Cardiac muscle cell (in vitro differentiated cells and primary cell): ENCODE data around the gene DEPDC5. TPM values are rescaled to one million over a fixed set of nuclear protein-coding genes. Genes with fewer than 3 reads are reported as not detected.

Source experiments
- DNase-seq, 2 donors: peaks; one replicate each; pipeline versions ENCODE4 v3.0.0 to v3.0.0-alpha.2; 2010 to 2017; ENCODE audit warnings: low read depth in 1 of 2, low spot score in 1 of 2
- H3K27ac ChIP-seq: fragments of 200-600 bp; sonication (generic); 2 replicates; pipeline ENCODE4 v1.5.1; 2016
- H3K27me3 ChIP-seq: fragments of 200-600 bp; sonication (generic); 2 replicates; pipeline ENCODE4 v1.6.0; 2016; ENCODE audit warnings: control low read depth
- H3K36me3 ChIP-seq: fragments of 200-600 bp; sonication (generic); 2 replicates; pipeline ENCODE4 v1.5.1; 2016; ENCODE audit warnings: control low read depth
- H3K4me1 ChIP-seq: fragments of 200-600 bp; sonication (generic); 2 replicates; pipeline ENCODE4 v1.8.1; 2017; ENCODE audit warnings: low read depth, mild to moderate bottlenecking, mixed run types
- H3K4me3 ChIP-seq: fragments of 200-600 bp; sonication (generic); 2 replicates; pipeline ENCODE4 v1.5.1; 2016; ENCODE audit warnings: mild to moderate bottlenecking
- H3K9me3 ChIP-seq: fragments of 200-600 bp; sonication (generic); 2 replicates; pipeline ENCODE4 v1.5.1; 2017; ENCODE audit warnings: low read depth, mild to moderate bottlenecking, control low read depth
- CTCF ChIP-seq: IDR thresholded peaks from 2 replicates; pipeline ENCODE4 v1.5.1; 2012; ENCODE audit warnings: low read depth, mild to moderate bottlenecking, low read length
- polyA plus RNA-seq: library from polyadenylated mRNA; unstranded; fragments of >200 nt; fragmentation: Nextera tagmentation; extraction: Ambion mirVana; gene quantifications from 2 replicates; pipeline ENCODE4 v1.2.1, GENCODE V29; 2016
- total RNA-seq: library from RNA; depleted of rRNA; stranded (reverse); fragments of >200 nt; gene quantifications from 2 replicates; pipeline ENCODE4 v1.2.3, GENCODE V29; 2016

DEPDC5 gene
- total and polyA plus RNA-seq, 2 experiments from 2014 or later: 18.2 to 30.6 TPM

GRCh38 chr22:31838917-31839316 is 85.1 kb downstream of the DEPDC5 start:
- H3K27ac ChIP-seq: no peak overlapping the region
- H3K27me3 ChIP-seq: no peaks in the 10 kb centered on the region
- H3K9me3 ChIP-seq: no peaks in the 10 kb centered on the region
- no peak for TF ChIP-seq CTCF
- H3K36me3 ChIP-seq: peaks cover 13% of the 10 kb centered on the region
- H3K4me1 ChIP-seq: no peaks in the 10 kb centered on the region
- DNase-seq: no peak
- no peak overlapping the region for H3K4me3 ChIP-seq

GRCh38 chr22:31839986-31840385 is 86.2 kb downstream of the DEPDC5 start:
- peaks cover 15% of the 10 kb centered on the region for H3K36me3 ChIP-seq

DNA sequence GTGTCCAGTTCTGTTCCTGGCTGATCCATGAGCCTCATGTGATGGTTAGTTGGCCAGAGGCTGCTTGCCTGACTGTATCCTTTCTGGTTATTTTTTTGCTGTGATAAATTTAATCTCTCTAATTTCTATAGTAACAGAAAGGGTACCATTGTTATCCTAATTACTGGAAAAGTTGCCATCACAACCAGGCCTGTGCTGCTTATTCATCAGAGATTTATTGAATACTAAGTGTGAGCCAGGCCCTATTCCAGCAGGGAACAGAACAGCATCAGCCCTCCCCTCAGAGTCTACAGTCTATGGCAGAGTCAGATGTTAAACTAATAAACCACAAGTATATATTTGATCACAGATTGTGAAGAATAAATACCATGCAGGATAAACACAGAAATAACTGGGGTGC is 86.8 kb downstream of the DEPDC5 start:
- no peak overlapping the region for H3K27ac ChIP-seq
- DNase-seq: no peak
- TF ChIP-seq CTCF: no peak
- H3K36me3 ChIP-seq: peaks cover 19% of the 10 kb centered on the region
- no peak overlapping the region for H3K4me3 ChIP-seq
- no peaks in the 10 kb centered on the region for H3K27me3 ChIP-seq
- no peaks in the 10 kb centered on the region for H3K9me3 ChIP-seq
- no peaks in the 10 kb centered on the region for H3K4me1 ChIP-seq

More at GRCh38 chr22:31839986-31840385, 86.2 kb downstream of the DEPDC5 start:
- no peak for TF ChIP-seq CTCF
- no peak for DNase-seq
- no peaks in the 10 kb centered on the region for H3K4me1 ChIP-seq
- no peaks in the 10 kb centered on the region for H3K9me3 ChIP-seq
- no peaks in the 10 kb centered on the region for H3K27me3 ChIP-seq
- H3K27ac ChIP-seq: no peak overlapping the region
- H3K4me3 ChIP-seq: no peak overlapping the region

- Histone ChIP-seq H3K9me3 (no peaks in the 10 kb centered on the region), H3K27ac (no peak overlapping the region), H3K27me3 (no peaks in the 10 kb centered on the region), H3K4me1 (no peaks in the 10 kb centered on the region), H3K36me3 (peaks cover 21% of the 10 kb centered on the region), H3K4me3 (no peak overlapping the region)
- TF ChIP-seq CTCF: no peak
- DNase-seq: no peak
Observed at GRCh38 chr22:31841078-31841827, 87.4 kb downstream of the DEPDC5 start.

DNA sequence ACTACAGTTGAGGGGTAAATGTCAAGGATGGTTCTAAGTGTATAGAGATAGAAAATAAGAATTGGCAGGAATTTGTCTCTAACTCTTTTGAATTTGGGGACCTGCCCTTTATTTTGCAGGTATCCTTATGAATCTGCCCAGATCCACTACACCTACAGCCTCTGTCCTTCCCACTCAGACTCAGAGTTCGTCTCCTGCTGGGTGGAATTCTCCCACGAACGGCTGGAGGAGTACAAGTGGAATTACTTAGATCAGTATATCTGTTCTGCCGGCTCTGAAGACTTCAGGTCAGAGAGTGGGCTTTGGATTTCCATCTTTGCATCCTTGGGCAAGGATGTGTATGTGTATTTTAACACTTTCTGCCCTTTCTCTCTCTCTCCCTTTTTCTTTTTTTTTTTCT is 89.7 kb downstream of the DEPDC5 start:
- H3K27me3 ChIP-seq: no peaks in the 10 kb centered on the region
- H3K36me3 ChIP-seq: peaks cover 34% of the 10 kb centered on the region
- no peak for DNase-seq

More for the DNA sequence above, 89.7 kb downstream of the DEPDC5 start:
- no peak overlapping the region for H3K27ac ChIP-seq
- H3K4me1 ChIP-seq: no peaks in the 10 kb centered on the region
- no peak overlapping the region for H3K4me3 ChIP-seq
- H3K9me3 ChIP-seq: no peaks in the 10 kb centered on the region
- TF ChIP-seq CTCF: no peak
